ENCODE measurements around the gene TOGARAM2.

- peak in 9 of 11 experiments; percentile 40 to 62 (median 54) for TF ChIP-seq CTCF (IDR thresholded peaks at IDR 0.05 in 8 of 11, conservative IDR thresholded peaks at IDR 0.05 in 3 of 11)
- TF ChIP-seq POLR2AphosphoS5 (IDR thresholded peaks at IDR 0.05), result peak in 1 of 3 donors; percentile 13
- no peak for TF ChIP-seq POLR2A (IDR thresholded peaks at IDR 0.05)
Observed at GRCh38 chr2:28958689-28959088, 22.4 kb upstream of the TOGARAM2 start.
